Hepatic stellate cell (primary cell): ENCODE results near the gene ICE1.

Experiments
- DNase-seq: peaks from one replicate; pipeline ENCODE4 v3.0.0; 2011; ENCODE audit warnings: low spot score

The ICE1 gene

GRCh38 chr5:5536871-5537270, 114.4 kb downstream of the ICE1 start:
- DNase-seq, result no peak

- no peak for DNase-seq
Observed at GRCh38 chr5:5537426-5537825, 114.9 kb downstream of the ICE1 start.

GRCh38 chr5:5539590-5539989, 117.1 kb downstream of the ICE1 start:
- DNase-seq, result no peak
